ENCODE results near the gene VPS52.

The VPS52 gene

GRCh38 chr6:33306356-33306755 is 34.7 kb upstream of the VPS52 start:
- no peak for DNase-seq

- DNase-seq = no peak
Observed at GRCh38 chr6:33305052-33305451, 33.4 kb upstream of the VPS52 start.

GRCh38 chr6:33304216-33304615 is 32.5 kb upstream of the VPS52 start:
- DNase-seq = no peak

- DNase-seq = no peak
Observed at GRCh38 chr6:33301877-33302276, 30.2 kb upstream of the VPS52 start.

GRCh38 chr6:33299237-33299944 is 27.7 kb upstream of the VPS52 start:
- DNase-seq = peak in 55 of 56 donors; percentile 48 to 94 (median 85)

GRCh38 chr6:33298773-33299236 is 27.1 kb upstream of the VPS52 start, which contains the start of gene RGL2:
TSS of gene RGL2 (minus strand) at chr6:33298942. CDS start at chr6:33298610, 332 bp downstream.
- peak in 49 of 56 donors; percentile 50 to 90 (median 80) for DNase-seq

GRCh38 chr6:33297956-33298772 is 26.5 kb upstream of the VPS52 start:
- peak in 40 of 56 donors; percentile 11 to 68 (median 41) for DNase-seq

GRCh38 chr6:33297406-33297955 is 25.8 kb upstream of the VPS52 start:
- peak in 8 of 56 donors; percentile 17 to 49 (median 30) for DNase-seq

GRCh38 chr6:33296797-33297405 is 25.2 kb upstream of the VPS52 start:
- DNase-seq = no peak

GRCh38 chr6:33295621-33296369 is 24.1 kb upstream of the VPS52 start:
- DNase-seq = no peak

- no peak for DNase-seq
Observed at GRCh38 chr6:33294086-33294823, 22.6 kb upstream of the VPS52 start.

GRCh38 chr6:33292996-33293682 is 21.5 kb upstream of the VPS52 start:
- no peak for DNase-seq

- no peak for DNase-seq
Observed at GRCh38 chr6:33290459-33290858, 18.8 kb upstream of the VPS52 start.

- DNase-seq = no peak
Observed at GRCh38 chr6:33289784-33290315, 18.2 kb upstream of the VPS52 start.

GRCh38 chr6:33288921-33289783 is 17.5 kb upstream of the VPS52 start, which contains the start of the genes PFDN6 and WDR46:
TSS of gene PFDN6 (plus strand) at chr6:33289601. CDS start at chr6:33289857, 256 bp downstream.
TSS of gene WDR46 (minus strand) at chr6:33289239. CDS start at chr6:33289170, 69 bp downstream.
- DNase-seq = peak; percentile 43 to 97 (median 86)

GRCh38 chr6:33288141-33288920 is 16.7 kb upstream of the VPS52 start:
- no peak for DNase-seq
